DOHH2 (cell line): Measurements from ENCODE around the gene C13orf42.

Source experiments
- EZH2phosphoT487 ChIP-seq: fragments of 200-600 bp; sonication (generic); IDR thresholded peaks from 2 replicates; pipeline ENCODE4 v1.6.1; 2017; ENCODE audit warnings: borderline replicate concordance, mild to moderate bottlenecking, antibody characterized with exemption, low read length, moderate library complexity, mixed read lengths
- TF ChIP-seq, protein P1 (sequence below): fragments of 200-600 bp; sonication (generic); IDR thresholded peaks from one replicate; pipeline ENCODE4 v1.5.1; 2014; ENCODE audit warnings: antibody characterized with exemption, mild to moderate bottlenecking, low read depth, low read length; ENCODE audit not compliant: poor library complexity, severe bottlenecking

DNA sequence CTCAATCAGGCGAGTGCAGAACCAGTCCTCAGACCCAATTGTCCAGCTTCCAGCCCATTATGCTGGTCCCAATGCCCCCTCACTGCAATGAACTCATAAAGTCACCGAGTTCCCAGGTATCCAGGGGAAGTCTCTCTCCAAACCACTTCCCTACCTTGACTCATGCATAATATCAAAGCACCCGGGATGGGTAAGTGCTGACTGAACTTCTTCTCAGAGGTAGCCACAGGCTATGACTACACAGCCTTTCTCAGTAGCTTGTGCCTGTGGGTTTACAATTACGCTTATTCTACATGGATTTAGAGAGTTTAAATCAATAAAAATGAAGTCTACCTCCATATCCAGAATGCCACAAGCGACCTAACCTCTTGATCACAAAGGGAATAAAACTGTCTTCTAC is 1.7 kb upstream of the C13orf42 start:
- TF ChIP-seq, protein P1, sequence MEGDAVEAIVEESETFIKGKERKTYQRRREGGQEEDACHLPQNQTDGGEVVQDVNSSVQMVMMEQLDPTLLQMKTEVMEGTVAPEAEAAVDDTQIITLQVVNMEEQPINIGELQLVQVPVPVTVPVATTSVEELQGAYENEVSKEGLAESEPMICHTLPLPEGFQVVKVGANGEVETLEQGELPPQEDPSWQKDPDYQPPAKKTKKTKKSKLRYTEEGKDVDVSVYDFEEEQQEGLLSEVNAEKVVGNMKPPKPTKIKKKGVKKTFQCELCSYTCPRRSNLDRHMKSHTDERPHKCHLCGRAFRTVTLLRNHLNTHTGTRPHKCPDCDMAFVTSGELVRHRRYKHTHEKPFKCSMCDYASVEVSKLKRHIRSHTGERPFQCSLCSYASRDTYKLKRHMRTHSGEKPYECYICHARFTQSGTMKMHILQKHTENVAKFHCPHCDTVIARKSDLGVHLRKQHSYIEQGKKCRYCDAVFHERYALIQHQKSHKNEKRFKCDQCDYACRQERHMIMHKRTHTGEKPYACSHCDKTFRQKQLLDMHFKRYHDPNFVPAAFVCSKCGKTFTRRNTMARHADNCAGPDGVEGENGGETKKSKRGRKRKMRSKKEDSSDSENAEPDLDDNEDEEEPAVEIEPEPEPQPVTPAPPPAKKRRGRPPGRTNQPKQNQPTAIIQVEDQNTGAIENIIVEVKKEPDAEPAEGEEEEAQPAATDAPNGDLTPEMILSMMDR = no peak
- TF ChIP-seq EZH2phosphoT487 = no peak
